Neural cell (in vitro differentiated cells): ENCODE results near the gene PRR36. TPM values are rescaled to one million over a fixed set of nuclear protein-coding genes. Genes with fewer than 3 reads are reported as not detected.

Experiments used
- H2AFZ ChIP-seq: fragments of 200-600, 300-800 bp; sonication (generic), shearing (Covaris generic); 2 replicates; pipeline ENCODE4 v1.6.0; 2014; ENCODE audit warnings: low read depth, mild to moderate bottlenecking, antibody characterized with exemption, low read length, moderate library complexity
- H3F3A ChIP-seq: fragments of 200-600 bp; shearing (Covaris generic); 2 replicates; pipeline ENCODE4 v1.6.1; 2016; ENCODE audit warnings: mild to moderate bottlenecking, moderate library complexity, mixed read lengths, antibody characterized with exemption, low read length; ENCODE audit not compliant: insufficient read depth, poor library complexity, severe bottlenecking
- H3K27ac ChIP-seq: fragments of 200-600, 300-800 bp; sonication (generic), shearing (Covaris generic); 2 replicates; pipeline ENCODE4 v1.5.1; 2014; ENCODE audit warnings: mild to moderate bottlenecking, low read length, moderate library complexity
- H3K27me3 ChIP-seq: fragments of 300-800, 200-600 bp; sonication (generic), shearing (Covaris generic); 2 replicates; pipeline ENCODE4 v1.6.0; 2014; ENCODE audit warnings: mild to moderate bottlenecking, low read depth, low read length, moderate library complexity; ENCODE audit not compliant: insufficient read depth
- H3K36me3 ChIP-seq: fragments of 300-800, 200-600 bp; sonication (generic), shearing (Covaris generic); 2 replicates; pipeline ENCODE4 v1.5.1; 2014; ENCODE audit warnings: mild to moderate bottlenecking, antibody characterized with exemption, low read length, moderate library complexity; ENCODE audit not compliant: insufficient read depth
- H3K4me2 ChIP-seq: fragments of 300-800, 200-600 bp; sonication (generic), shearing (Covaris generic); 2 replicates; pipeline ENCODE4 v1.6.0; 2014; ENCODE audit warnings: mild to moderate bottlenecking, low read length
- H3K4me3 ChIP-seq: fragments of 300-800, 200-600 bp; sonication (generic), shearing (Covaris generic); 2 replicates; pipeline ENCODE4 v1.5.1; 2014; ENCODE audit warnings: mild to moderate bottlenecking, low read length, moderate library complexity
- H3K79me2 ChIP-seq: fragments of 200-600 bp; shearing (Covaris generic); replicated peaks from 2 replicates; pipeline ENCODE4 v1.6.0; 2014; ENCODE audit warnings: mild to moderate bottlenecking, low read length, moderate library complexity; ENCODE audit not compliant: insufficient read depth
- H3K9ac ChIP-seq: fragments of 300-800, 200-600 bp; sonication (generic), shearing (Covaris generic); 2 replicates; pipeline ENCODE4 v1.6.1; 2016; ENCODE audit warnings: mild to moderate bottlenecking, low read length, mixed read lengths
- H3K9me2 ChIP-seq: fragments of 200-600 bp; shearing (Covaris generic); 2 replicates; pipeline ENCODE4 v1.6.1; 2016; ENCODE audit warnings: mild to moderate bottlenecking, low read length, mixed read lengths; ENCODE audit not compliant: insufficient read depth
- H3K9me3 ChIP-seq: fragments of 200-600, 300-800 bp; sonication (generic), shearing (Covaris generic); 2 replicates; pipeline ENCODE4 v1.6.1; 2016; ENCODE audit warnings: mild to moderate bottlenecking, mixed run types, low read length, moderate library complexity, mixed read lengths
- H4K20me1 ChIP-seq: fragments of 200-600 bp; shearing (Covaris generic); 2 replicates; pipeline ENCODE4 v1.6.1; 2016; ENCODE audit warnings: mild to moderate bottlenecking, mixed run types; ENCODE audit not compliant: insufficient read depth
- EP300 ChIP-seq: fragments of 450-650 bp; conservative IDR thresholded peaks from 2 replicates; pipeline ENCODE4 v1.6.1; 2014; ENCODE audit warnings: antibody characterized with exemption, mild to moderate bottlenecking, moderate library complexity; ENCODE audit not compliant: poor library complexity, severe bottlenecking
- EZH2 ChIP-seq: fragments of 200-600, 300-800 bp; shearing (Covaris generic), sonication (generic); IDR thresholded peaks from 2 replicates; pipeline ENCODE4 v1.6.1; 2014; ENCODE audit warnings: antibody characterized with exemption, low read length, borderline replicate concordance, mild to moderate bottlenecking; ENCODE audit not compliant: insufficient read depth, poor library complexity, severe bottlenecking
- MXI1 ChIP-seq: fragments of 450-650 bp; conservative IDR thresholded peaks from 2 replicates; pipeline ENCODE4 v1.6.1; 2014; ENCODE audit warnings: antibody characterized with exemption, mild to moderate bottlenecking; ENCODE audit not compliant: poor library complexity, severe bottlenecking
- POLR2AphosphoS5 ChIP-seq: IDR thresholded peaks from 2 replicates; pipeline ENCODE4 v1.6.1; 2012
- RAD21 ChIP-seq: fragments of 450-650 bp; conservative IDR thresholded peaks from 2 replicates; pipeline ENCODE4 v1.6.1; 2014; ENCODE audit warnings: antibody characterized with exemption, mild to moderate bottlenecking, moderate library complexity
- SMC3 ChIP-seq: fragments of 450-650 bp; conservative IDR thresholded peaks from 2 replicates; pipeline ENCODE4 v1.6.1; 2014; ENCODE audit warnings: antibody characterized with exemption, mild to moderate bottlenecking, moderate library complexity; ENCODE audit not compliant: poor library complexity
- TAF1 ChIP-seq: IDR thresholded peaks from 2 replicates; pipeline ENCODE4 v1.6.1; 2012; ENCODE audit warnings: low read depth
- polyA plus RNA-seq: library from polyadenylated mRNA; depleted of rRNA; stranded (reverse); fragments of >200 nt; gene quantifications from 2 replicates; pipeline ENCODE4 v1.2.3, GENCODE V29; 2014
- TF ChIP-seq, protein P1 (sequence below): IDR thresholded peaks from 2 replicates; pipeline ENCODE4 v1.6.1; 2012; ENCODE audit warnings: borderline replicate concordance
- TF ChIP-seq, protein P2 (sequence below): fragments of 450-650 bp; IDR thresholded peaks from 2 replicates; pipeline ENCODE4 v1.5.1; 2014; ENCODE audit warnings: antibody characterized with exemption, mild to moderate bottlenecking, moderate library complexity; ENCODE audit not compliant: poor library complexity, severe bottlenecking

Gene PRR36
- polyA plus RNA-seq, 1 donor from 2014 or later = 2.5 TPM

DNA sequence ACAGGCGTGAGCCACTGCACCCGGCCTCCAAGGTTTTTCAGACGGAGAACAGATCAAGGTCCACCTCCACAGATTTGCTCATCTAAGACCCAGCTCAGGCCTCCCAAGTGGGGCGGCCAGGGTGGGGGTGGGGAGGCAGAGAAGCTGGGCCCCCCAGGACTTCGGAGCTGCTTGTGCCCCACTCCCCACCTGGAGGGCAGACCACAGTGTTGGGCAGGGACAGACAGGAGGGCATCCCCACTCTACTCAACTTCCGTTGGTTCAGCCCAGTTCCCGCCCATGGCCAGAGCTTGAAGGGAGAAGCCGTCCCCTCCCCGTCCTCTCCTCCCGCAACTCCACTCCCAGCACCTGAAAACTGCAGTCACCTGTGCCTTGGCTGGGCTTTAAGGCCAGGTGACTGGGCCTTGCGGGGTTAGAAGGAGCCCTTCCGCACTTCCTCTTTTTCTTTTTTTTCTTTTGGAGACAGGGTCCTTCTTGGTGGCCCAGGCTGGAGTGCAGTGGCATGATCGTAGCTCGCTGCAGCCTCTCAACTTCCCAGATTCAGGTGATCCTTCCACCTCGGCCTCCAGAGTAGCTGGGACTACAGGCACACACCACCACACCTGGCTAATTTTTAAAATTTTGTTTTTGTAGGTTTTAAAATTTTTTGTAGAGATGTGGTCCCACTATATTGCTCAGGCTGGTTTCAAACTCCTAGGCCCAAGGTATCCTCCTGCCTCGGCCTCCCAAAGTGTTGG is 13.4 kb upstream of the PRR36 start:
- Histone ChIP-seq H3K4me2 (no peak overlapping the region), H3F3A (no peaks in the 10 kb centered on the region), H3K9me2 (no peaks in the 10 kb centered on the region), H3K79me2 (no peaks in the 10 kb centered on the region), H2AFZ (no peak overlapping the region), H3K4me3 (no peak overlapping the region), H3K9ac (no peak overlapping the region), H3K9me3 (no peaks in the 10 kb centered on the region), H4K20me1 (no peaks in the 10 kb centered on the region), H3K36me3 (no peaks in the 10 kb centered on the region), H3K27me3 (peaks cover 15% of the 10 kb centered on the region), H3K27ac (no peak overlapping the region)
- TF ChIP-seq MXI1 (no peak), TAF1 (no peak), EP300 (no peak), SMC3 (no peak)
- TF ChIP-seq, protein P1, sequence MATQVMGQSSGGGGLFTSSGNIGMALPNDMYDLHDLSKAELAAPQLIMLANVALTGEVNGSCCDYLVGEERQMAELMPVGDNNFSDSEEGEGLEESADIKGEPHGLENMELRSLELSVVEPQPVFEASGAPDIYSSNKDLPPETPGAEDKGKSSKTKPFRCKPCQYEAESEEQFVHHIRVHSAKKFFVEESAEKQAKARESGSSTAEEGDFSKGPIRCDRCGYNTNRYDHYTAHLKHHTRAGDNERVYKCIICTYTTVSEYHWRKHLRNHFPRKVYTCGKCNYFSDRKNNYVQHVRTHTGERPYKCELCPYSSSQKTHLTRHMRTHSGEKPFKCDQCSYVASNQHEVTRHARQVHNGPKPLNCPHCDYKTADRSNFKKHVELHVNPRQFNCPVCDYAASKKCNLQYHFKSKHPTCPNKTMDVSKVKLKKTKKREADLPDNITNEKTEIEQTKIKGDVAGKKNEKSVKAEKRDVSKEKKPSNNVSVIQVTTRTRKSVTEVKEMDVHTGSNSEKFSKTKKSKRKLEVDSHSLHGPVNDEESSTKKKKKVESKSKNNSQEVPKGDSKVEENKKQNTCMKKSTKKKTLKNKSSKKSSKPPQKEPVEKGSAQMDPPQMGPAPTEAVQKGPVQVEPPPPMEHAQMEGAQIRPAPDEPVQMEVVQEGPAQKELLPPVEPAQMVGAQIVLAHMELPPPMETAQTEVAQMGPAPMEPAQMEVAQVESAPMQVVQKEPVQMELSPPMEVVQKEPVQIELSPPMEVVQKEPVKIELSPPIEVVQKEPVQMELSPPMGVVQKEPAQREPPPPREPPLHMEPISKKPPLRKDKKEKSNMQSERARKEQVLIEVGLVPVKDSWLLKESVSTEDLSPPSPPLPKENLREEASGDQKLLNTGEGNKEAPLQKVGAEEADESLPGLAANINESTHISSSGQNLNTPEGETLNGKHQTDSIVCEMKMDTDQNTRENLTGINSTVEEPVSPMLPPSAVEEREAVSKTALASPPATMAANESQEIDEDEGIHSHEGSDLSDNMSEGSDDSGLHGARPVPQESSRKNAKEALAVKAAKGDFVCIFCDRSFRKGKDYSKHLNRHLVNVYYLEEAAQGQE = no peak

DNA sequence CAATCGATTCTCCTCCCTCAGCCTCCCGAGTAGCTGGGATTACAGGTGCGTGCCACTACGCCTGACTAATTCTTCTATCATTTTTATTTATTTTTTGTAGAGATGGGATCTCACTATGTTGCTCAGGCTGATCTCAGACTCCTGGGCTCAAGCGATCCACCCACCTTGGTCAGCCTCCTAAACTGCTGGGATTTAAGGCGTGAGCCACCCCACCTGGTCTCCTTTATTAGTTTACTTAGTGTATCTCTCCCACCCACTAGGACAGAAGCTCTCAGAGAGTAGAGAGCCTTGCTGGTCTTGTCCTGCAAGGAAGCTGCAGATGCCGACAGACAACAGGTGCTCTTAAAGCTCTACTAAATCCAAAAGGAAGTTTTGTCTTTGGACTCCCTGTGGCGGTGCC is 11.6 kb upstream of the PRR36 start:
- H3K9me2 ChIP-seq = no peaks in the 10 kb centered on the region
- no peak overlapping the region for H3K9ac ChIP-seq
- H3K27ac ChIP-seq = no peak overlapping the region
- no peaks in the 10 kb centered on the region for H3K36me3 ChIP-seq
- no peak overlapping the region for H3K4me2 ChIP-seq
- no peaks in the 10 kb centered on the region for H3K79me2 ChIP-seq
- TF ChIP-seq, protein P2, sequence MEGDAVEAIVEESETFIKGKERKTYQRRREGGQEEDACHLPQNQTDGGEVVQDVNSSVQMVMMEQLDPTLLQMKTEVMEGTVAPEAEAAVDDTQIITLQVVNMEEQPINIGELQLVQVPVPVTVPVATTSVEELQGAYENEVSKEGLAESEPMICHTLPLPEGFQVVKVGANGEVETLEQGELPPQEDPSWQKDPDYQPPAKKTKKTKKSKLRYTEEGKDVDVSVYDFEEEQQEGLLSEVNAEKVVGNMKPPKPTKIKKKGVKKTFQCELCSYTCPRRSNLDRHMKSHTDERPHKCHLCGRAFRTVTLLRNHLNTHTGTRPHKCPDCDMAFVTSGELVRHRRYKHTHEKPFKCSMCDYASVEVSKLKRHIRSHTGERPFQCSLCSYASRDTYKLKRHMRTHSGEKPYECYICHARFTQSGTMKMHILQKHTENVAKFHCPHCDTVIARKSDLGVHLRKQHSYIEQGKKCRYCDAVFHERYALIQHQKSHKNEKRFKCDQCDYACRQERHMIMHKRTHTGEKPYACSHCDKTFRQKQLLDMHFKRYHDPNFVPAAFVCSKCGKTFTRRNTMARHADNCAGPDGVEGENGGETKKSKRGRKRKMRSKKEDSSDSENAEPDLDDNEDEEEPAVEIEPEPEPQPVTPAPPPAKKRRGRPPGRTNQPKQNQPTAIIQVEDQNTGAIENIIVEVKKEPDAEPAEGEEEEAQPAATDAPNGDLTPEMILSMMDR = no peak
- TF ChIP-seq MXI1 (no peak), SMC3 (no peak), TAF1 (no peak), POLR2AphosphoS5 (no peak), RAD21 (no peak), EP300 (no peak), EZH2 (no peak)
- TF ChIP-seq, protein P1 = no peak
- H2AFZ ChIP-seq = no peak overlapping the region
- no peaks in the 10 kb centered on the region for H3K9me3 ChIP-seq
- H4K20me1 ChIP-seq = no peaks in the 10 kb centered on the region
- H3K4me3 ChIP-seq = no peak overlapping the region
- H3F3A ChIP-seq = no peaks in the 10 kb centered on the region
- peaks cover 15% of the 10 kb centered on the region for H3K27me3 ChIP-seq
